IMR-90 (cell line): ENCODE results near the gene FRMPD4. TPM values are rescaled to one million over a fixed set of nuclear protein-coding genes. Genes with fewer than 3 reads are reported as not detected.
A peak's percentile ranks its signal among the peaks of the same experiment; 100 is the strongest.

Experiments used
- ATAC-seq: fragments of 200-7000 bp; cut with Tn5 transposase; 2 replicates; pipeline ENCODE4 v1.9.1; 2020; ENCODE audit warnings: low read depth, mild to moderate bottlenecking, moderate library complexity
- BruUV-seq: library from RNA; stranded (reverse); fragments of 400-500 nt; replicated peaks from 2 replicates; lab custom pipeline; 2021; lab: Mats Ljungman, UMichigan
- CTCF ChIA-PET: fragments of 300-600 bp; formaldehyde crosslinking; extraction: SDS; loops from one replicate; lab custom pipeline; 2021; ENCODE audit warnings: antibody characterized with exemption; lab: Yijun Ruan, JAX
- POLR2A ChIA-PET: fragments of 300-600 bp; sonication (Branson Sonifier 250); formaldehyde crosslinking; loops from one replicate; lab custom pipeline; 2022; ENCODE audit warnings: antibody characterized with exemption; ENCODE audit not compliant: unreplicated experiment; lab: Charles Lee
- DNase-seq: peaks from one replicate; pipeline ENCODE4 v3.0.0; 2013
- H2AFZ ChIP-seq: replicated peaks from 2 replicates; pipeline ENCODE3; 2013; ENCODE audit warnings: low read length, mild to moderate bottlenecking; ENCODE audit not compliant: poor library complexity
- H2AK5ac ChIP-seq: 2 replicates; pipeline ENCODE4 v1.6.1; 2013; ENCODE audit warnings: low read depth, low read length, inconsistent platforms
- H2AK9ac ChIP-seq: replicated peaks from 2 replicates; pipeline ENCODE3; 2013; ENCODE audit warnings: mild to moderate bottlenecking, low read depth, low read length, moderate library complexity; ENCODE audit not compliant: poor library complexity
- H2BK120ac ChIP-seq: 2 replicates; pipeline ENCODE4 v1.6.1; 2013; ENCODE audit warnings: low read depth, low read length, inconsistent platforms
- H2BK15ac ChIP-seq: 3 replicates; pipeline ENCODE4 v1.6.1; 2013; ENCODE audit warnings: low read depth, low read length, inconsistent platforms
- H2BK20ac ChIP-seq: 2 replicates; pipeline ENCODE4 v1.6.1; 2013; ENCODE audit warnings: low read depth, mild to moderate bottlenecking, inconsistent platforms, low read length, moderate library complexity
- H2BK5ac ChIP-seq: 2 replicates; pipeline ENCODE4 v1.6.1; 2013; ENCODE audit warnings: mild to moderate bottlenecking, low read depth, low read length, inconsistent platforms; ENCODE audit not compliant: poor library complexity, severe bottlenecking
- H3K14ac ChIP-seq: replicated peaks from 2 replicates; pipeline ENCODE4 v1.6.1; 2013; ENCODE audit warnings: low read depth, low read length, inconsistent platforms
- H3K18ac ChIP-seq: 2 replicates; pipeline ENCODE4 v1.6.1; 2013; ENCODE audit warnings: low read depth, low read length, control low read depth
- H3K23ac ChIP-seq: 2 replicates; pipeline ENCODE4 v1.6.1; 2013; ENCODE audit warnings: low read depth, low read length, inconsistent platforms
- H3K27ac ChIP-seq: 2 replicates; pipeline ENCODE4 v1.5.1; 2013; ENCODE audit warnings: mild to moderate bottlenecking, control low read depth, low read length; ENCODE audit not compliant: insufficient read depth
- H3K27me3 ChIP-seq: 2 replicates; pipeline ENCODE4 v1.6.1; 2013; ENCODE audit warnings: low read length; ENCODE audit not compliant: control insufficient read depth, insufficient read depth
- H3K36me3 ChIP-seq: 2 replicates; pipeline ENCODE4 v1.6.1; 2013; ENCODE audit warnings: low read length, mixed read lengths; ENCODE audit not compliant: control insufficient read depth, insufficient read depth
- H3K4ac ChIP-seq: 2 replicates; pipeline ENCODE4 v1.6.1; 2013; ENCODE audit warnings: low read depth, low read length, inconsistent platforms
- H3K4me1 ChIP-seq: 2 replicates; pipeline ENCODE4 v1.6.1; 2013; ENCODE audit warnings: low read length, mixed read lengths; ENCODE audit not compliant: control insufficient read depth, insufficient read depth
- H3K4me2 ChIP-seq: 2 replicates; pipeline ENCODE4 v1.6.1; 2013; ENCODE audit warnings: low read depth, mild to moderate bottlenecking, control low read depth, low read length, moderate library complexity
- H3K4me3 ChIP-seq: 2 replicates; pipeline ENCODE4 v1.5.1; 2013; ENCODE audit warnings: low read depth, mild to moderate bottlenecking, control low read depth, low read length, moderate library complexity; ENCODE audit not compliant: insufficient read depth
- H3K56ac ChIP-seq: 2 replicates; pipeline ENCODE4 v1.6.1; 2013; ENCODE audit warnings: low read length, inconsistent platforms; ENCODE audit not compliant: insufficient read depth; ENCODE audit errors: extremely low read depth
- H3K79me1 ChIP-seq, 2 experiments: 2 replicates each; pipeline ENCODE4 v1.6.1; 2013; ENCODE audit warnings: low read length in 2 of 2, inconsistent platforms in 1 of 2, low read depth in 1 of 2
- H3K9ac ChIP-seq: 2 replicates; pipeline ENCODE4 v1.6.1; 2013; ENCODE audit warnings: low read depth, low read length, control low read depth
- H3K9me1 ChIP-seq: 2 replicates; pipeline ENCODE4 v1.6.1; 2013; ENCODE audit warnings: low read length, inconsistent platforms; ENCODE audit not compliant: insufficient read depth
- H3K9me3 ChIP-seq: 2 replicates; pipeline ENCODE4 v1.6.1; 2013; ENCODE audit warnings: low read length; ENCODE audit not compliant: control insufficient read depth, insufficient read depth
- H4K20me1 ChIP-seq: 2 replicates; pipeline ENCODE4 v1.6.1; 2013; ENCODE audit warnings: low read length, inconsistent platforms; ENCODE audit not compliant: insufficient read depth
- H4K5ac ChIP-seq: 2 replicates; pipeline ENCODE4 v1.6.1; 2013; ENCODE audit warnings: mild to moderate bottlenecking, low read depth, low read length, control low read depth
- H4K8ac ChIP-seq, 2 experiments: 2 replicates each; pipeline ENCODE4 v1.6.1; 2013; ENCODE audit warnings: low read depth in 2 of 2, low read length in 2 of 2, control low read depth in 1 of 2, inconsistent platforms in 1 of 2
- H4K91ac ChIP-seq: 2 replicates; pipeline ENCODE4 v1.6.1; 2013; ENCODE audit warnings: low read depth, low read length, inconsistent platforms; ENCODE audit not compliant: insufficient read depth
- BHLHE40 ChIP-seq: fragments of 150-350 bp; IDR thresholded peaks from 2 replicates; pipeline ENCODE4 v1.6.1; 2016; ENCODE audit warnings: mild to moderate bottlenecking, low read depth, low read length
- CEBPB ChIP-seq: IDR thresholded peaks from 2 replicates; pipeline ENCODE4 v1.6.1; 2012; ENCODE audit warnings: low read depth, low read length, improper control_type of control experiment
- CHD1 ChIP-seq: IDR thresholded peaks from 2 replicates; pipeline ENCODE4 v1.6.1; 2012; ENCODE audit warnings: low read depth, low read length, improper control_type of control experiment
- CTCF ChIP-seq: conservative IDR thresholded peaks from 2 replicates; pipeline ENCODE4 v1.5.1; 2012; ENCODE audit warnings: mild to moderate bottlenecking, low read depth, low read length, improper control_type of control experiment
- ELK1 ChIP-seq: fragments of 150-350 bp; IDR thresholded peaks from 2 replicates; pipeline ENCODE4 v1.6.1; 2016; ENCODE audit warnings: low read depth, mild to moderate bottlenecking, low read length, moderate library complexity, borderline replicate concordance
- FOS ChIP-seq: fragments of 150-350 bp; IDR thresholded peaks from 2 replicates; pipeline ENCODE4 v1.6.1; 2016; ENCODE audit warnings: low read depth, low read length
- MAFK ChIP-seq: IDR thresholded peaks from 2 replicates; pipeline ENCODE4 v1.6.1; 2012; ENCODE audit warnings: low read depth, low read length, improper control_type of control experiment
- MAZ ChIP-seq: IDR thresholded peaks from 2 replicates; pipeline ENCODE4 v1.6.1; 2012; ENCODE audit warnings: low read depth, mild to moderate bottlenecking, low read length, improper control_type of control experiment, moderate library complexity, borderline replicate concordance
- MXI1 ChIP-seq: IDR thresholded peaks from 2 replicates; pipeline ENCODE4 v1.6.1; 2012; ENCODE audit warnings: low read depth, mild to moderate bottlenecking, low read length, moderate library complexity, borderline replicate concordance
- NFE2L2 ChIP-seq: fragments of 150-350 bp; IDR thresholded peaks from 2 replicates; pipeline ENCODE4 v1.6.1; 2016; ENCODE audit warnings: low read depth, mild to moderate bottlenecking, low read length
- POLR2A ChIP-seq: IDR thresholded peaks from 2 replicates; pipeline ENCODE4 v1.6.1; 2012; ENCODE audit warnings: mild to moderate bottlenecking, low read depth, low read length
- RAD21 ChIP-seq: IDR thresholded peaks from 2 replicates; pipeline ENCODE4 v1.6.1; 2012; ENCODE audit warnings: low read length, improper control_type of control experiment
- RCOR1 ChIP-seq: IDR thresholded peaks from 2 replicates; pipeline ENCODE4 v1.6.1; 2012; ENCODE audit warnings: mild to moderate bottlenecking, low read length, improper control_type of control experiment; ENCODE audit not compliant: insufficient replicate concordance
- RFX5 ChIP-seq: IDR thresholded peaks from 2 replicates; pipeline ENCODE4 v1.8.0; 2012; ENCODE audit warnings: low read depth, mild to moderate bottlenecking, low read length, moderate library complexity
- SMC3 ChIP-seq: fragments of 150-350 bp; IDR thresholded peaks from 2 replicates; pipeline ENCODE4 v1.6.1; 2016; ENCODE audit warnings: low read depth, mild to moderate bottlenecking, antibody characterized with exemption, low read length, moderate library complexity
- WGBS, 2 experiments: methylation state at CpG; one replicate each; pipeline versions ENCODE4 v1.1.5 to v1.1.7; 2013; ENCODE audit warnings: missing lambda C conversion rate in 2 of 2; ENCODE audit not compliant: insufficient read length in 1 of 2; ENCODE audit errors: extremely low coverage in 2 of 2; 5-methylcytosine and 5-hydroxymethylcytosine counted together
- dilution Hi-C: fragments of 300-500 bp; cut with HindIII; formaldehyde crosslinking; loops from one replicate; pipeline ENCODE4 v1.14.3; 2018; ENCODE audit warnings: low sequenced_read_pairs; ENCODE audit not compliant: unreplicated experiment
- in situ Hi-C: fragments of 300-500 bp; cut with MboI; formaldehyde crosslinking; loops from 3 replicates; pipeline ENCODE4 v1.14.3; 2019; ENCODE audit warnings: low sequenced_read_pairs, inconsistent platforms, mixed read lengths
- intact Hi-C: fragments of 100-400 bp; cut with micrococcal nuclease; formaldehyde crosslinking; loops from 2 replicates; pipeline ENCODE4 v1.10.0; 2022
- polyA plus RNA-seq, 3 experiments: library from polyadenylated mRNA; depleted of rRNA; stranded (reverse); fragments of >200 nt; gene quantifications; 2 replicates each; pipeline ENCODE4 v1.2.3, GENCODE V29; 2012; ENCODE audit warnings: low replicate concordance in 1 of 3
- total RNA-seq: library from RNA; depleted of rRNA; stranded (reverse); fragments of >200 nt; gene quantifications from 2 replicates; pipeline ENCODE4 v1.2.3, GENCODE V29; 2012
- TF ChIP-seq, protein P1 (sequence below): fragments of 150-350 bp; IDR thresholded peaks from 2 replicates; pipeline ENCODE4 v1.6.1; 2017; ENCODE audit warnings: mild to moderate bottlenecking, antibody characterized with exemption, low read length, low read depth

FRMPD4 gene
- total and polyA plus RNA-seq, 2 of the 4 experiments (the other 2 are of a cell fraction): 0.53 to 1.1 TPM

DNA sequence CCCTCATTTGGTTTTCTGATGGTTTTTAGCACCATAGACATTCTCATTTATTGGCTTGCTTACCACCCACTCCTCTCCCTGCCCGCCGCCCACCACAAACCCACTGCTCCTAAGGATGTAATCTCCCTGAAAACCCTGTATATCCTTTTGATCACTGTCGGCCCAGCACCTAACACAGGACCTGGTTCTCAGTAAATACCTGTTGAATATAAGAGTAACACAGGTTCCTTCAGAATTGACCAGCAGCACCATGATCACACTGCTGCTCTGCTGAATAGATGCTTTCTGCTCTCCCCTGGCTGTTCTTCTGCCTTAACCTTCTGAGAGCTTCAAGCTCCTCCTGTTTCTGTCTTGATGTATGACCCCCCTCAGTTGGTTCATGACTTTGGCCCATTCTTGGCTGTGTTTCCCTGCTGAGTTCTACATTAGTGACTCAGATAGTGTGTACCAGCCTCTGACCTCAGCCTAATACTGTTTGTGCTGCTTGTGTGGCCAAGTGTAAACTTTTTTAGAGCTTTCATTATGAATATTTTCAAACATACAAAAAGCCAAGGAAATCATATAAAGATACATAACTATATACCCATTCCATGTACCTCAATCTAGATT is 265.3 kb downstream of the FRMPD4 start:
- Histone ChIP-seq H3K4me1 (peaks cover 4% of the 10 kb centered on the region), H2BK15ac (no peak overlapping the region), H3K36me3 (no peaks in the 10 kb centered on the region), H3K9me1 (no peaks in the 10 kb centered on the region), H3K4ac (no peak overlapping the region; the same call in 1 of the 2 replicates), H4K91ac (no peak overlapping the region), H3K14ac (no peak overlapping the region), H2BK5ac (no peak overlapping the region), H2AK9ac (no peak overlapping the region), H4K8ac (no peak overlapping the region), H3K23ac (no peak overlapping the region), H4K5ac (no peak overlapping the region), H3K79me1 (no peaks in the 10 kb centered on the region), H2BK20ac (no peak overlapping the region), H3K9ac (no peak overlapping the region), H3K4me3 (no peak overlapping the region), H3K27me3 (no peaks in the 10 kb centered on the region), H4K20me1 (no peaks in the 10 kb centered on the region), H3K56ac (no peak overlapping the region), H3K27ac (no peak overlapping the region), H3K9me3 (no peaks in the 10 kb centered on the region), H2BK120ac (no peak overlapping the region), H3K18ac (no peak overlapping the region), H2AFZ (no peak overlapping the region), H2AK5ac (no peak overlapping the region), H3K4me2 (no peak overlapping the region)
- no CpG with 5 or more reads among the region's 3 CpGs for WGBS, 2 experiments
- no peak for TF ChIP-seq RCOR1
- no peak for TF ChIP-seq POLR2A
- no peak for TF ChIP-seq MAZ
- TF ChIP-seq, protein P1, sequence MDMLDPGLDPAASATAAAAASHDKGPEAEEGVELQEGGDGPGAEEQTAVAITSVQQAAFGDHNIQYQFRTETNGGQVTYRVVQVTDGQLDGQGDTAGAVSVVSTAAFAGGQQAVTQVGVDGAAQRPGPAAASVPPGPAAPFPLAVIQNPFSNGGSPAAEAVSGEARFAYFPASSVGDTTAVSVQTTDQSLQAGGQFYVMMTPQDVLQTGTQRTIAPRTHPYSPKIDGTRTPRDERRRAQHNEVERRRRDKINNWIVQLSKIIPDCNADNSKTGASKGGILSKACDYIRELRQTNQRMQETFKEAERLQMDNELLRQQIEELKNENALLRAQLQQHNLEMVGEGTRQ: no peak
- TF ChIP-seq ELK1: no peak
- no peak for TF ChIP-seq RAD21
- no peak for TF ChIP-seq SMC3
- no peak for TF ChIP-seq CEBPB
- no peak for TF ChIP-seq MXI1
- no peak for TF ChIP-seq NFE2L2
- no peak for TF ChIP-seq MAFK
- no peak for TF ChIP-seq RFX5
- TF ChIP-seq BHLHE40: no peak
- TF ChIP-seq CHD1: no peak
- no peak for TF ChIP-seq CTCF
- TF ChIP-seq FOS: no peak
- ATAC-seq: peak; percentile 63
- POLR2A ChIA-PET: no interaction called here
- CTCF ChIA-PET: interaction anchor here (1.0 kb wide), 1 partner anchor 102 kb away, joined by 3 read pairs; no protein-coding TSS in a partner anchor
- BruUV-seq: no TSS peak
- DNase-seq: peak; percentile 26
- in situ Hi-C loops (no loop called here), intact Hi-C loops (no loop called here), dilution Hi-C loops (no loop called here)
